Activated T-helper 17 cell treated with anti-CD3 and anti-CD28 coated beads, Interleukin-2, amount 50 U/mL, for 72 hours (primary cell): Measurements from ENCODE around the gene HOXA9. TPM values are rescaled to one million over a fixed set of nuclear protein-coding genes. Genes with fewer than 3 reads are reported as not detected.
A peak's percentile ranks its signal among the peaks of the same experiment; 100 is the strongest.

Experiments used
- ATAC-seq: fragments of 150-1000 bp; cut with Tn5 transposase; replicated peaks from 2 replicates; pipeline ENCODE4 v1.10.0; 2021; ENCODE audit warnings: mild to moderate bottlenecking, moderate library complexity
- H3K27ac Mint-ChIP-seq: one replicate; pipeline ENCODE4 v1.8.0; 2022; ENCODE audit warnings: mixed read lengths
- H3K27me3 Mint-ChIP-seq: one replicate; pipeline ENCODE4 v1.8.0; 2022; ENCODE audit warnings: mixed read lengths
- H3K36me3 Mint-ChIP-seq: one replicate; pipeline ENCODE4 v1.8.0; 2022; ENCODE audit warnings: low read depth, mild to moderate bottlenecking, mixed read lengths
- H3K4me1 Mint-ChIP-seq: one replicate; pipeline ENCODE4 v1.8.0; 2022; ENCODE audit warnings: mixed read lengths
- H3K4me3 Mint-ChIP-seq: one replicate; pipeline ENCODE4 v1.8.0; 2022; ENCODE audit warnings: mild to moderate bottlenecking, mixed read lengths
- H3K9me3 Mint-ChIP-seq: one replicate; pipeline ENCODE4 v1.8.0; 2022; ENCODE audit warnings: mixed read lengths
- total RNA-seq, 2 donors: library from RNA; stranded (reverse); gene quantifications; one replicate each; pipeline ENCODE4 v1.2.3, GENCODE V29; 2022

Gene HOXA9
- total RNA-seq, 2 donors from 2014 or later, result not detected

DNA sequence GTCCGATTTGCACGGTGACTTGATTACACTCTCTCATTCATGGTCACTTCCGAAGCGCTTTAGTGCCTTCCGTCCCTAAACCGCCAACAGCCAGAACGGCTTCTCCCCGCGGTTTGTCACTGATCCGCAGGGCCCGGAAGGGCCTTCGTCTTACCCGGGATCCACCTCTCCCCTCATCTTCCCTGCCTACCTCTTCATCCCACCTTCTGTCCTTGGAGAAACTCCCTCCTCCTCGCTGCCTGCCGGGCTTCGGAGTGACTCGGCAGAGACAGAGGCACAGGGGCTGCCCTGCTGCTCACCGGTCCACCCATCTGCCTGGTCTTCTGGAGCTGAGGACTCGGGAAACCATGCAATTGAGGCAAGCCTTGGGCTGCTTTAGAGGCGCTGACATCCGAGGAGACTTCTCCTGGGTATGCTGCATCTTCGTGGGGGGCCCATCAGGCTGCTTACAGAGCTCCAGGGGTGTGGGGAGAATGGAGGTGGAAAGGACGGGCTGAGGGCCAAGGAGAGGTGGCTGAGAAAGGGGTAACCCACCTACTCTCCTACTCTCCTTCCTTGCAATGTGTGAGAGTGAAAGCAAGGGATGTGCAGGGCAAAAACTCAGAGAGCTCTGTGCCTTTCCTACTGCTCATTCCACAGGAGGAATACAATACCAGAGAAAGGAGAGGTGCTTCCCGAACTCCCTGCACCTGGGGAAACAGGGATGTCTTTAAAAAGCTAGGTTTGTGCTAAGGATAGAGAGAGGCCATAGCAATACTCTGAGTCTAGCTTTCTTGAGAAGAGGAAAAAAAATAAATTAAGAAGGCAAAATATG, 20.7 kb upstream of the HOXA9 start:
- peak overlapping the region; percentile 77 for H3K4me3 Mint-ChIP-seq
- peaks cover 16% of the 10 kb centered on the region for H3K4me1 Mint-ChIP-seq
- ATAC-seq, result no peak
- peaks cover 63% of the 10 kb centered on the region for H3K27me3 Mint-ChIP-seq
- peaks cover 24% of the 10 kb centered on the region for H3K36me3 Mint-ChIP-seq
- no peak overlapping the region for H3K27ac Mint-ChIP-seq
- H3K9me3 Mint-ChIP-seq, result no peaks in the 10 kb centered on the region

DNA sequence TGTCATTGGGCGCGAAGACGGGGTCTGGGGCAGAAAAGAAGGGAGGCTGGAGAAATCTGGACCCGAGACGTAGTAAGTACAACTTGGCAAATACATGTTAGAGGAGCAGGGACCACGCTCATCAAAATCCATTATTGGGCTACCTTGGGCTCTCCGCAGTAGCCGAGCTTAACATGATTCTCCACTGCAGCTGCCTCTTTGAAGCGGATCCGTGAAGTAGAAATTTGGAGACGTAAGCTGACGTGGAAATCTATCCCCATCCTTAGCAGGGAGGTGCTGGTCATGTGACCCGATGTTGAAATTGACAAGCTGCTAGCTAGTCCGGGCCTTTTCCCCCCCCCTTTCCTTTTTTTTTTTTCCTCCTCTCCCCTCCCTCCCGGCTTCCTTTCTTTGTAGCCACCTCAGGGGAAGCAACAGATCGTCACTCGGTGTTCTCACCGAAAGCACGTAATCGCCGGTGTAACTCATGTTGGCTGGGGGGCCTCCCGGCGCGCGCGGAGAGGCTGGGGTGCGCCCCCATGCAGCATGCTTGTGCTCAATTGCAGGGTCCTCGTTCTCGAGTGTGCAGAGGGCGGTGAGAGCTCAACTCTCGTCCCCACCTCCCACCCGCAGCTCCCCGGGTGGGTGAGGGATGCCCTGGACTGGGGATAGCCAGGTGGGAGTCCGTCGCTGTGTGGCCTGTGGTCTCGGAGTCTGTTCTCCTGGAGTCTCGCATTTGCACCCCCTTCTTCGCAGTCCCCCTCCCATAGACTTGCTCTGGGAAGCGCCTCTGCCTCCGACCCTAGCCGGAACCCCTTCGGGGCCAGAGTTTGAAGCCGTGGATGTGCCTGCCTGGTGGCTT, 19.9 kb upstream of the HOXA9 start, which contains the start of gene HOXA11:
TSS of gene HOXA11 (minus strand) at position 220 of the 841 bp plus-strand sequence. CDS start at position 132, 88 bp downstream.
- Mint-ChIP-seq H3K27ac (no peak within 1 kb of the TSS), H3K27me3 (peaks cover 59% of the 10 kb centered on the region), H3K36me3 (peaks cover 24% of the 10 kb centered on the region), H3K9me3 (no peaks in the 10 kb centered on the region), H3K4me3 (peak within 1 kb of the TSS; percentile 77), H3K4me1 (peaks cover 16% of the 10 kb centered on the region)
- ATAC-seq, result peak; percentile 23

DNA sequence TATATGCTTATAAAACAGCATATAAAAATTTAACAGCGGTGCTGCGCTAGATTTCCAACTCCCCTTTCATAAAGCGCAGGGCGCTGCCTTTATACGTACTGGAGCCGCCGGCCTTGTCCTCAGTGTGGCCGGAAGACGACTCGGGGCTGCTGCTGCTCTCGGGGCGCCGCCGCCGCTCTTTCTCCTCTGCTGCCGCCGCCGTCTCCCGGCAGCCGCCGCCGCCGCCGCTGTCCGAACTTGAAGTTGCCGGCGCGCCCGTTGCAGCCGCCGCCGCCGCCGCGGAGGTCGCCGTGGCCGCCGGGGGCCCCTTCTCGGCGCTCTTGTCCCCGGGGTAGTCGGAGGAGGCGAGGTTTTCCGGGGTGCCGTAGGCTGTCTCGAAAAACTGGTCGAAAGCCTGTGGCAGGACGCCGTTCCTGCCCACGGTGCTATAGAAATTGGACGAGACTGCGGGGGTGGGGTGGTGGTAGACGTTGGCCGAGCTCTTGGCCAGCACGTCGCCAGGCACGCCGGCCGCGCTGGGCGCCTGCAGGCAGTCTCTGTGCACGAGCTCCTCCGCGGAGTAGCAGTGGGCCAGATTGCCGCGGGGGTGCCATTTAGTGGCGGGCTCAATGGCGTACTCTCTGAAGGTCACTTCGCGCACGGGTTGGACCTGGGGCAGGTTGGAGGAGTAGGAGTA, 19.1 kb upstream of the HOXA9 start:
- H3K27ac Mint-ChIP-seq, result no peak overlapping the region
- H3K4me1 Mint-ChIP-seq, result peaks cover 21% of the 10 kb centered on the region
- H3K4me3 Mint-ChIP-seq, result peak overlapping the region; percentile 77
- peaks cover 24% of the 10 kb centered on the region for H3K36me3 Mint-ChIP-seq
- peaks cover 57% of the 10 kb centered on the region for H3K27me3 Mint-ChIP-seq
- ATAC-seq, result peak; percentile 44
- H3K9me3 Mint-ChIP-seq, result no peaks in the 10 kb centered on the region

DNA sequence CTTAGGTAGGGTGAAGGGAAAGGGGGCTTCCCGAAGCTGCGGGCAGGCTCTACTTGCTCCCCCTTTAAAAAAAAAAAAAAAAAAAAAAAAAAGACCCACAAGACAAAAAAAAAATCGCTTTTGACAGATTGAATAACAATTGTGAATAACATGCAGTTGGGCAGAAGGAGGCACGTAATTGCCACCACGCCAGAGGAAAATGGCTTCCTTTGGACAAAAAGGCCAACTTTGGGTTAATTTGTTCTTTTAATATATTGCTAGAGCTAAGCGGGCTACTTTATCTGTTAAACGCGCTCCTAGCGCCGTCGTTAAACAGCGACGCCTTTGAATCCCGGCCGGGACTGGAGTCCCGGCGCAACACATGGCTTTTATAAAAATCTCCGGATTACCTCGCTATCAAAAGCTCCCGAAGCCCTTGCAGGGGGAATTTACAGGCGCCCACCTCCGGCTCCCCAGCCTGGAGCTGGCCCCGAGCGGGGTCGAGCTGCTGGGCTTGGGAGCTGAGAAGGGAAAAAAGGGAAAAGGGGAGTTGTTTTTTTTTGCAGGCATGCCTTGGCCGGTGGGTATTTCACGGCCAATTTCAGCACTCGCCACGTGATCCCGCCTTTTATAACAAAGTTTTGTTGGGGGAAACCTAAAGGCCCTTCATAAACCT, 18.5 kb upstream of the HOXA9 start:
- ATAC-seq, result no peak
- Mint-ChIP-seq H3K4me1 (peaks cover 21% of the 10 kb centered on the region), H3K27me3 (peaks cover 63% of the 10 kb centered on the region), H3K27ac (no peak overlapping the region), H3K4me3 (peak overlapping the region; percentile 77), H3K36me3 (peaks cover 24% of the 10 kb centered on the region), H3K9me3 (no peaks in the 10 kb centered on the region)

DNA sequence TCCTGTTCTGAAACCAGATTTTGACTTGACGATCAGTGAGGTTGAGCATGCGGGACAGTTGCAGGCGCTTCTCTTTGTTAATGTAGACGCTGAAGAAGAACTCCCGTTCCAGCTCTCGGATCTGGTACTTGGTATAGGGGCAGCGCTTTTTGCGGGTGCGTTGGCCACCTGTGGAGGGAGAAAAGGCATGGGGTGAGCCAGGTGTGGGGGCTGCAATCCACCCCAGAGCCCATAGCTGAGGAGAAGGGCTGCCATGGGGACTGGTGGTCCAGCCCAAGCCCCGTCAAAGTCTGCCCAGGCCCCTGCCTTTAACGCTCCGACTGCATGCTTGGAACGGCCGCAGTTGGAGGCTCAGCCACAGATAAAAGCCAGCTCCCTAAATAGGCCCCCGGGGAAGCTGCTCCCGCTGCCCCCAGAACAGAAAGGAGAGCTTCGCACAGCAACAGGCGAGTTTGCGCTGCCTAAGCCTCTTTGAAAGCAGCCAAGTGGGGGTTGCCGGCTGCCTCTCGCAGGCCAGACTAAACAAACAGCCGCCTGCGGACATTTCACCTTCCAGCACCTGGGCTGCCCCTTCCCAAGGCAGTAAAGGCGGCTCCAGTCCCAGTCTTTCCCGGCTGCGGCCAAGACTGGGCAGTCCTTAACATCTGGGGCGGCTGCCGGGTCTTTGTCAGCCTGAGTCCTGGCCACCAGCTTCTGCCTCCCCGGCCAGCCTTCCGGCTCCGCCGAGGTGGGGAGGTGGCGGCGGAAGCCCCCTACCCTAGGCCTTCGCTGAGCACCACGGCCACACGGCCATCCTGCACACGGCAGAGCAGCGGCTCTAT, 17.7 kb upstream of the HOXA9 start:
- peaks cover 15% of the 10 kb centered on the region for H3K4me1 Mint-ChIP-seq
- no peaks in the 10 kb centered on the region for H3K9me3 Mint-ChIP-seq
- peaks cover 21% of the 10 kb centered on the region for H3K36me3 Mint-ChIP-seq
- no peak overlapping the region for H3K27ac Mint-ChIP-seq
- H3K27me3 Mint-ChIP-seq, result peaks cover 57% of the 10 kb centered on the region
- H3K4me3 Mint-ChIP-seq, result peak overlapping the region; percentile 77
- no peak for ATAC-seq

DNA sequence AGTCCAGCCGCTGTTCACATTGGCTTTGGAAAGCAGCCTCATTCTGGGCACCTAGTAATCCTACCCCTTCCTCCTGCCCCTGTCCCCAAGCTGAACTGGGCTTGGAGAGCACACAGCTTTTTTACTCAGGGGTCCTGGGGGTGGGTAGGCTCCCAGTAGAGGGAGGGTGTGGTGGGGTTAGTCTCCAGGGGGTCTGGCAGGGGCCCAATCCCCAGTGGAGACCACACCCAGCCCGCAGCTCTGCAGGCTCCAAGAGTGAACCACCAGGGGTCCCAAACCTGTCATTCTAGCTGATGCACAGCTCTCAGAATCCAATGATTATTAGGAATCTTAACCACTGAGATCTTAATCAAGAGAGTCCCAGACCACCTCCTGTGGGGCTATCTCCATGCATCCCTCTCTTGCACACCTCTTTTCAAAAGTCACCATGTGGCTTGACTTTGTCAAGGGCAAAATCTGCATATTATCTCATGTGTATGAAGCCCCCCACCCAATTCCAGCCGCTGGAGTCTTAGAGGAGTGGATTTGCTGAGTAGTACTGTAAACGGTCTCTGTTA, 17.0 kb upstream of the HOXA9 start:
- ATAC-seq, result no peak
- H3K9me3 Mint-ChIP-seq, result no peaks in the 10 kb centered on the region
- peaks cover 60% of the 10 kb centered on the region for H3K27me3 Mint-ChIP-seq
- H3K4me3 Mint-ChIP-seq, result no peak overlapping the region
- no peak overlapping the region for H3K27ac Mint-ChIP-seq
- peaks cover 17% of the 10 kb centered on the region for H3K36me3 Mint-ChIP-seq
- H3K4me1 Mint-ChIP-seq, result peaks cover 15% of the 10 kb centered on the region

DNA sequence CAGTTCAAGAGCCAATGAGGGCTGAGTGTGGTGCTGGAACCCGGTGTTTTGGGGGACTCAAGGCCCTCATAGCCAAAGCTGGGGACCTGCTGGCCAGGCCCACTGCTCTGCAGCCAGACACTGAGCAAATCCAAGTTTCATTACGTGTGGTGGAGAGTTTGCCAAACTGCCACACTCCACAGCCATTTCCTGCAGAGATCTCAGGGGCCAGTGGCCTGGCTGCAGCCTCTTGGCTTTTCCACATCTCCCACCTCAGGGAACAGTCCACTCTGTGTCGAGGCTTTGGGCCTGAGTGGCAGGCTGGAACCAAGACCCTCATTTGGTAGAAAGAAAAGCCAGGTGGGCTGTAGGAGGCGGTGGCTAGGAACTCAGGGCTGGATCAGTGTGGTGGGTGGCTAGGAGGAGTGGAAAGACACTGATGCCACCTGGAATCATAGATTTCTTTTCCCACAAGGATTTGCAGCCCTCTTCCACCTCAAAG, 16.5 kb upstream of the HOXA9 start:
- H3K9me3 Mint-ChIP-seq, result no peaks in the 10 kb centered on the region
- H3K27ac Mint-ChIP-seq, result no peak overlapping the region

DNA sequence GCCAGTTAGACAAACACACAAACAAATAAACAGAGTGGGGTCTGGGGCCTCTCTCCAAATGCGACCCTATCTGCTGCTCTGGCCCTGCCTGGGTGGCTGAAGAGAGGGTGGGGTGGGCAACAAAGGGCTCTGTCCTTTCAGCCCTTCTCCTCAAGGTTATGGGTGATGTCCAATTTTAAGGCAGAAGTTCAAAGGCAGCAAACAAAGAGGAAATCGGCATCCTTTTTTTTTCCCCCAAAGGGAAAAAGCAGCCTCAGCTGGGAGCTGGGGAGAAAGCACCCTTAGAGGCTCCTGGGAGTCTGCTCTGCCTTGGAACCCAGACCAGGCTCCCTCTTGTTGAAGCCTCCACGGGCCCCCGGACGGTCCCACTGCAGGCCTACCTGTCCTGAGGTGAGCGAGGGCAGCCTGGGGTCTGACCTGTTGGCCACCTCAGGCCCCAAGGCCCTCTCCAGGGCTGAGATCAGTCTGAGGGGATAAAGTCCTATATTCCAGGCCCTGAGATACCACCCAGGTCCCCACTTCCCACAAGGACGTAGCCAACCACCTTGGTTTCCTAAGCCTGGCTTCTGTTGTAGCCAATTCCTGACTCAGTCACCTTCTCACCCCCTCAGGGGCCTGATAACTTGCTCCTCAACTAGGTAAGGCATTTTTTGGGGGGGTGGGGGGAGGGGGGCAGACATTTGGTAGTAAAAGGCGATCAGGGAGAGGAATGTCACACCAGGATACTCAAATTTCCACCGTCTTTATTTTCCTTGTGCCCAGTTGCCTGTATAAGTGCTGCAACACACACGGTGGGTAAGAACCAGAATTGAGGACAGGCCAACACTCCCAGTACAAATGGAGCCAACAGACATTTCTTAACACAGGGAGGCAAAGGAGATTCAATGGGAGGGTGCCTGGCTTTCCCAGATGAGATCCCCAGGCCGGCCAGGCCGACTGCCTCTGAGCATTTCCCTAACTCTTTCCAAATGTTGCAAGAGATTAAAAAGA, 15.4 kb upstream of the HOXA9 start:
- Mint-ChIP-seq H3K9me3 (no peaks in the 10 kb centered on the region), H3K27me3 (peaks cover 48% of the 10 kb centered on the region), H3K36me3 (peaks cover 11% of the 10 kb centered on the region), H3K27ac (no peak overlapping the region), H3K4me1 (peaks cover 11% of the 10 kb centered on the region), H3K4me3 (no peak overlapping the region)
- no peak for ATAC-seq

More for the DNA sequence above, 16.5 kb upstream of the HOXA9 start:
- Mint-ChIP-seq H3K4me1 (peaks cover 15% of the 10 kb centered on the region), H3K36me3 (peaks cover 17% of the 10 kb centered on the region), H3K4me3 (no peak overlapping the region), H3K27me3 (peaks cover 54% of the 10 kb centered on the region)
- no peak for ATAC-seq

DNA sequence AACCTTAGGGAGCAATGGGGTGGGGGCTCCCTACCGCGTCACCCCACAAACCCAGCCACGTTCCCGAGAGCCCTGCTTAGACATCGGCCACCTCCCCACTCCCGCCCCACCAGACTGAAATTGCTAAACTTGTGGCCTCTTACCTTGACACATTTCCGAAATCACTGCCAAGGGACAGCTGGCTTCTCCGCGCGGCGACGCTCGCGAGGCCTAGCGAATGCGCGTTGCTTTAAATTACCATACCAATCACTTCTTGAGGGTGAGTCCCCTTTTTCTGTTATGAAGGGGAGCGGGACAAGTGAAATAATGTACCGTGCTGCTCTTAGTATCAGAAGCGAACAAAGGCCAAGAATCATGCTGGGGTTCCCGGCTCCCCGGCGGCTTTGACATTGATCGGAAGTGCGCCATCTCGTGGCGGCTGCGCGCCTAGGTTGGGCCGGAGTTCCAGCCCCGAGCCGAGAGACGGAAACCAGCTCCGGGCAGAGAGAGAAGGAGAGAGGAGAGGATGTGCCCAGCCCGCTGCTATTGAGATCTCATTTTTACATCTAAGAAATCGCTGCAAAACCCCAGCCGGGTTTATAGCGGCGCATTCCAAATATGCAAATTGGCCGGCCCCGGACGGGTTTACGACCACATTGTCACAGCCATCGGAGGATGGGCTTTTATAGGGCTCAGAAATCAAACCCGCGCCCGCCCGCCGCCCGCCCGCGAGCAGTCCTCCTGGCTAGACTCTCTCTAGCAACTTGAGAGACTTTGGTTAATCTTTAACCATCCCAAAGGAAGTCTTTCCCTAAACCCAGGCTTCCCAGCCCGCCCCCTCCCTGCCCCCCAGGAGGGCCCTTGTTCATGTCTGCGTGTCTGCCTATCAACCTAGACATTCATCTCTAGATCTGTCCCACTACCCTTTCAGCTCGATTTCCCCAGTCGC, 14.4 kb upstream of the HOXA9 start:
- Mint-ChIP-seq H3K27ac (no peak overlapping the region), H3K4me3 (peak overlapping the region; percentile 36), H3K27me3 (peaks cover 47% of the 10 kb centered on the region), H3K36me3 (peaks cover 2% of the 10 kb centered on the region), H3K4me1 (peaks cover 7% of the 10 kb centered on the region), H3K9me3 (no peaks in the 10 kb centered on the region)
- peak; percentile 59 for ATAC-seq

DNA sequence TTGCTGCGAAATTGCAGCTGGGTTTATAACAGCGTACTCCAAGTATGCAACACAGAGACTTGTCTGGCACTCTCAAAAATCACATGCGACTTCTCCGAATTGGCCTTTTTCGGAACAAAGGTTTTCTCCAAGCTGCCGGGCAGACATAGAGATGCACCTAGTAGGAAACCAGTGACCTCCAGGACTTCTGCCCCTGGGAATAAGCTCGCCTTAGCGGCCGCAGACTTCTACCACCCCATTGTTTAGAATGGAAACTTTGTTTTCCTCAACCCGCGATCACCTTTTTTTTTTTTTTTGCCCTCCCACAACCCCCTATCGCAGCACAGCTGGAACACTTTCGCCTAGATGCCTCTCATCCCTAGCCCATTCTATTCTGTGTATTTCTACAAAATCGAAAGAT, 13.7 kb upstream of the HOXA9 start:
- Mint-ChIP-seq H3K27ac (no peak overlapping the region), H3K36me3 (no peaks in the 10 kb centered on the region), H3K27me3 (peaks cover 46% of the 10 kb centered on the region), H3K9me3 (no peaks in the 10 kb centered on the region), H3K4me3 (no peak overlapping the region), H3K4me1 (peaks cover 5% of the 10 kb centered on the region)
- ATAC-seq, result no peak

- ATAC-seq, result no peak
Measured at GRCh38 chr7:27178366-27178765, 13.0 kb upstream of the HOXA9 start.

More at GRCh38 chr7:27178366-27178765, 13.0 kb upstream of the HOXA9 start:
- Mint-ChIP-seq H3K9me3 (no peaks in the 10 kb centered on the region), H3K36me3 (no peaks in the 10 kb centered on the region), H3K4me1 (peaks cover 5% of the 10 kb centered on the region), H3K27ac (no peak overlapping the region), H3K27me3 (peaks cover 46% of the 10 kb centered on the region), H3K4me3 (no peak overlapping the region)
